Dedifferentiated amniotic fluid mesenchymal stem cell (primary cell): Measurements from ENCODE around the gene MUC20.
"Not testable (repeated sequence)": the region's sequence is repeated elsewhere in the genome, so short reads cannot be mapped to it uniquely, and the experiment has no call there.

ENCODE experiments used
- DNase-seq: peaks from one replicate; pipeline ENCODE4 v3.0.0-alpha.2; 2016; ENCODE audit errors: extremely low spot score

Gene MUC20

GRCh38 chr3:195731356-195731905 lies 10.7 kb downstream of the MUC20 start:
- no peak for DNase-seq

GRCh38 chr3:195732940-195733339 lies 12.2 kb downstream of the MUC20 start:
- DNase-seq: no peak

GRCh38 chr3:195735036-195735695 lies 14.4 kb downstream of the MUC20 start:
- no peak for DNase-seq

- no peak for DNase-seq
Observed at GRCh38 chr3:195736866-195737490, 16.2 kb downstream of the MUC20 start.

- not testable (repeated sequence) for DNase-seq
Observed at GRCh38 chr3:195737782-195738181, 17.0 kb downstream of the MUC20 start.

- DNase-seq: no peak
Observed at GRCh38 chr3:195738274-195739044, 17.7 kb downstream of the MUC20 start.

GRCh38 chr3:195739561-195740111 lies 18.9 kb downstream of the MUC20 start:
- DNase-seq: no peak

- DNase-seq: no peak
Observed at GRCh38 chr3:195744437-195744836, 23.7 kb downstream of the MUC20 start.

GRCh38 chr3:195746346-195746745 lies 25.6 kb downstream of the MUC20 start:
- DNase-seq: no peak

GRCh38 chr3:195746751-195747150 lies 26.0 kb downstream of the MUC20 start:
- DNase-seq: no peak

GRCh38 chr3:195748661-195749060 lies 27.9 kb downstream of the MUC20 start:
- DNase-seq: no peak

GRCh38 chr3:195749101-195749500 lies 28.3 kb downstream of the MUC20 start:
- DNase-seq: not testable (repeated sequence)

GRCh38 chr3:195750797-195751520 lies 30.2 kb downstream of the MUC20 start:
- DNase-seq: no peak

- no peak for DNase-seq
Observed at GRCh38 chr3:195751560-195751959, 30.8 kb downstream of the MUC20 start.

GRCh38 chr3:195752066-195752465 lies 31.3 kb downstream of the MUC20 start:
- no peak for DNase-seq

- no peak for DNase-seq
Observed at GRCh38 chr3:195752546-195753331, 32.0 kb downstream of the MUC20 start.

GRCh38 chr3:195753581-195753980 lies 32.8 kb downstream of the MUC20 start:
- DNase-seq: no peak

- DNase-seq: no peak
Observed at GRCh38 chr3:195754141-195754540, 33.4 kb downstream of the MUC20 start.

- DNase-seq: no peak
Observed at GRCh38 chr3:195754906-195755305, 34.1 kb downstream of the MUC20 start.

GRCh38 chr3:195755391-195755790 lies 34.6 kb downstream of the MUC20 start:
- no peak for DNase-seq
